T-cell (primary cell): ENCODE results near the gene RRM2. TPM values are rescaled to one million over a fixed set of nuclear protein-coding genes. Genes with fewer than 3 reads are reported as not detected.

Source experiments
- ATAC-seq, 4 experiments: fragments of 200-7000 bp in 3 of 4; fragments of 150-1000 bp in 1 of 4; cut with Tn5 transposase; replicated peaks in 1 of 4; 1 replicate in 3 of 4; 2 replicates in 1 of 4; pipeline ENCODE4 v1.10.0; 2021; ENCODE audit warnings: moderate library complexity in 3 of 4, mild to moderate bottlenecking in 2 of 4, moderate number of reproducible peaks in 1 of 4
- CTCF ChIA-PET, 2 donors: fragments of 300-600 bp; sonication (Branson Sonifier 250); formaldehyde crosslinking; loops; one replicate each; lab custom pipeline; 2022; ENCODE audit warnings: antibody characterized with exemption in 2 of 2; lab: Charles Lee
- POLR2A ChIA-PET, 2 donors: fragments of 300-600 bp; sonication (Branson Sonifier 250); formaldehyde crosslinking; loops; one replicate each; lab custom pipeline; 2022; ENCODE audit warnings: antibody characterized with exemption in 2 of 2; lab: Charles Lee
- DNase-seq, 35 experiments: peaks; one replicate each; pipeline versions ENCODE4 v3.0.0 to v3.0.0-alpha.2; 2013 to 2023
- H3K27ac ChIP-seq: one replicate; pipeline ENCODE4 v1.5.1; 2013; ENCODE audit warnings: low read length
- H3K27me3 ChIP-seq, 2 experiments: replicated peaks in 1 of 2; 1 replicate in 1 of 2; 2 replicates in 1 of 2; pipeline versions ENCODE4 v1.6.1 to v1.7.0; 2013; ENCODE audit warnings: low read length in 1 of 2, mixed read lengths in 1 of 2; ENCODE audit not compliant: control insufficient read depth in 2 of 2, insufficient read depth in 2 of 2; ENCODE audit errors: extremely low read depth in 1 of 2
- H3K36me3 ChIP-seq, 2 donors: 1 replicate in 1 of 2; 2 replicates in 1 of 2; pipeline versions ENCODE4 v1.6.1 to v1.7.0; 2013; ENCODE audit warnings: low read length in 1 of 2; ENCODE audit not compliant: control insufficient read depth in 2 of 2, insufficient read depth in 1 of 2; ENCODE audit errors: extremely low read depth in 1 of 2
- H3K4me1 ChIP-seq, 2 experiments: 1 replicate in 1 of 2; 2 replicates in 1 of 2; pipeline versions ENCODE4 v1.6.1 to v1.7.0; 2013; ENCODE audit warnings: low read length in 2 of 2, mixed read lengths in 1 of 2; ENCODE audit not compliant: insufficient read depth in 2 of 2, control insufficient read depth in 1 of 2; ENCODE audit errors: extremely low read depth in 1 of 2
- H3K4me3 ChIP-seq, 2 donors: 1 replicate in 1 of 2; 2 replicates in 1 of 2; pipeline versions ENCODE4 v1.5.1 to v1.7.0; 2013; ENCODE audit warnings: mild to moderate bottlenecking in 2 of 2, low read length in 1 of 2, moderate library complexity in 1 of 2; ENCODE audit not compliant: control insufficient read depth in 1 of 2; ENCODE audit errors: extremely low read depth in 1 of 2
- H3K9me3 ChIP-seq: 2 replicates; pipeline ENCODE4 v1.7.0; 2013
- H3K27ac Mint-ChIP-seq, 2 donors: one replicate each; pipeline ENCODE4 v1.8.0; 2020 to 2021; ENCODE audit warnings: mild to moderate bottlenecking in 2 of 2, mixed read lengths in 2 of 2
- H3K27me3 Mint-ChIP-seq, 2 donors: one replicate each; pipeline ENCODE4 v1.8.0; 2021 to 2022; ENCODE audit warnings: mixed read lengths in 2 of 2
- H3K36me3 Mint-ChIP-seq: one replicate; pipeline ENCODE4 v1.8.0; 2021; ENCODE audit warnings: mixed read lengths
- H3K4me1 Mint-ChIP-seq, 3 donors: one replicate each; pipeline ENCODE4 v1.8.0; 2020 to 2022; ENCODE audit warnings: mixed read lengths in 3 of 3, mild to moderate bottlenecking in 1 of 3
- H3K4me3 Mint-ChIP-seq, 3 donors: one replicate each; pipeline ENCODE4 v1.8.0; 2020 to 2022; ENCODE audit warnings: mild to moderate bottlenecking in 3 of 3, mixed read lengths in 3 of 3, moderate library complexity in 3 of 3
- H3K9me3 Mint-ChIP-seq, 3 donors: one replicate each; pipeline ENCODE4 v1.8.0; 2020 to 2022; ENCODE audit warnings: mixed read lengths in 3 of 3
- WGBS: methylation state at CpG from one replicate; pipeline ENCODE4 v1.1.5; 2013; ENCODE audit warnings: missing lambda C conversion rate; ENCODE audit not compliant: insufficient coverage; 5-methylcytosine and 5-hydroxymethylcytosine counted together
- total RNA-seq, 35 experiments: library from RNA in 6 of 35; stranded (reverse) in 6 of 35; fragments of 120-200 nt in 1 of 35; gene quantifications; one replicate each; pipeline versions ENCODE4 v1.2.1 to v1.2.4 and lab custom pipeline; 2013 to 2026

RRM2 gene
- total RNA-seq (10 to 100 TPM in 1 of 5 donors, 1 to 10 TPM in 4; 2.6 to 10.4 (median 3.0) TPM), total RNA-seq (lab: John Stamatoyannopoulos, UW) (0.10 to 77.0 (median 2.6) reads per million in 29 experiments)
- total RNA-seq (2013), result 2.0 TPM

GRCh38 chr2:10122500-10123280 is at the start of gene RRM2:
TSS of gene RRM2 (plus strand) at chr2:10122739. CDS start at chr2:10122799, 60 bp downstream.
- no peak within 1 kb of the TSS for H3K27ac ChIP-seq
- no peaks in the 10 kb centered on the region for H3K9me3 Mint-ChIP-seq
- no peaks in the 10 kb centered on the region for H3K36me3 Mint-ChIP-seq
- H3K27me3 Mint-ChIP-seq, result peaks cover 13 to 17% of the 10 kb centered on the region in 2 donors
- peaks cover 34 to 52% (median 41%) of the 10 kb centered on the region in 3 donors for H3K4me1 Mint-ChIP-seq
- CTCF ChIA-PET, result interaction anchor here in 1 of 2 donors (1.0 kb wide), 1 partner anchor 286 kb away, joined by 4 read pairs; no protein-coding TSS in a partner anchor
- POLR2A ChIA-PET, result no interaction called here
- WGBS, result under 1% methylated on average over 81 of the region's 81 CpGs
- peak within 1 kb of the TSS; percentile 57 to 78 for H3K4me3 ChIP-seq
- no peaks in the 10 kb centered on the region for H3K36me3 ChIP-seq
- DNase-seq, result peak; percentile 62 to 92 (median 83)
- ATAC-seq, result peak; percentile 76 to 80 (median 78)
- H3K27ac Mint-ChIP-seq, result no peak within 1 kb of the TSS
- no peaks in the 10 kb centered on the region for H3K9me3 ChIP-seq
- peak within 1 kb of the TSS; percentile 88 to 97 (median 88) for H3K4me3 Mint-ChIP-seq
- peaks cover 0 to 16% of the 10 kb centered on the region in 2 experiments for H3K27me3 ChIP-seq
- H3K4me1 ChIP-seq, result peaks cover 17 to 54% of the 10 kb centered on the region in 2 experiments

- no peak for ATAC-seq
- no peaks in the 10 kb centered on the region for H3K36me3 Mint-ChIP-seq
Observed at GRCh38 chr2:10073706-10074105, 48.8 kb upstream of the RRM2 start.

GRCh38 chr2:10075101-10075500 is 47.4 kb upstream of the RRM2 start:
- WGBS, result 79% methylated on average over 13 of the region's 13 CpGs
- Histone ChIP-seq H3K27me3 (peaks cover 9 to 68% of the 10 kb centered on the region in 2 experiments), H3K4me3 (no peak overlapping the region), H3K9me3 (no peaks in the 10 kb centered on the region), H3K36me3 (no peaks in the 10 kb centered on the region), H3K4me1 (peaks cover 0 to 13% of the 10 kb centered on the region in 2 experiments), H3K27ac (no peak overlapping the region)
- no peak overlapping the region for H3K4me3 Mint-ChIP-seq
- H3K4me1 Mint-ChIP-seq, result peaks cover 7 to 13% (median 9%) of the 10 kb centered on the region in 3 donors
- ChIA-PET CTCF (interaction anchor here (0.7 to 5.4 kb wide), 6 partner anchors 8 to 360 kb away, joined by 3 to 84 read pairs (median 4); no protein-coding TSS in a partner anchor), POLR2A (interaction anchor here (0.6 kb wide), 2 partner anchors 236 to 333 kb away, joined by 3 read pairs; no protein-coding TSS in a partner anchor)
- no peak for DNase-seq
- H3K36me3 Mint-ChIP-seq, result no peaks in the 10 kb centered on the region
- no peak overlapping the region for H3K27ac Mint-ChIP-seq
- no peak for ATAC-seq
- H3K27me3 Mint-ChIP-seq, result peaks cover 47 to 65% of the 10 kb centered on the region in 2 donors
- H3K9me3 Mint-ChIP-seq, result no peaks in the 10 kb centered on the region

More at GRCh38 chr2:10073706-10074105, 48.8 kb upstream of the RRM2 start:
- Histone ChIP-seq H3K27ac (no peak overlapping the region), H3K4me1 (peaks cover 0 to 5% of the 10 kb centered on the region in 2 experiments), H3K36me3 (no peaks in the 10 kb centered on the region), H3K27me3 (peaks cover 8 to 61% of the 10 kb centered on the region in 2 experiments), H3K4me3 (no peak overlapping the region), H3K9me3 (no peaks in the 10 kb centered on the region)
- no peak overlapping the region for H3K4me3 Mint-ChIP-seq
- no peaks in the 10 kb centered on the region for H3K9me3 Mint-ChIP-seq
- CTCF ChIA-PET, result interaction anchor here (0.6 to 5.4 kb wide), 16 partner anchors 12 to 582 kb away, joined by 3 to 84 read pairs (median 7); no protein-coding TSS in a partner anchor
- 30% methylated on average over 5 of the region's 8 CpGs for WGBS
- H3K4me1 Mint-ChIP-seq, result peaks cover 3 to 6% (median 3%) of the 10 kb centered on the region in 3 donors
- H3K27me3 Mint-ChIP-seq, result peaks cover 40 to 58% of the 10 kb centered on the region in 2 donors
- DNase-seq, result no peak
- H3K27ac Mint-ChIP-seq, result no peak overlapping the region
- POLR2A ChIA-PET, result no interaction called here

GRCh38 chr2:10075571-10076209 is 46.8 kb upstream of the RRM2 start:
- WGBS, result 67% methylated on average over 3 of the region's 9 CpGs
- H3K4me3 ChIP-seq, result no peak overlapping the region
- peaks cover 9 to 72% of the 10 kb centered on the region in 2 experiments for H3K27me3 ChIP-seq
- H3K9me3 Mint-ChIP-seq, result no peaks in the 10 kb centered on the region
- peaks cover 47 to 65% of the 10 kb centered on the region in 2 donors for H3K27me3 Mint-ChIP-seq
- H3K36me3 Mint-ChIP-seq, result no peaks in the 10 kb centered on the region
- H3K36me3 ChIP-seq, result no peaks in the 10 kb centered on the region
- peaks cover 7 to 14% (median 10%) of the 10 kb centered on the region in 3 donors for H3K4me1 Mint-ChIP-seq
- no peak overlapping the region for H3K4me3 Mint-ChIP-seq
- CTCF ChIA-PET, result interaction anchor here (0.7 to 2.0 kb wide), 4 partner anchors 8 to 360 kb away, joined by 3 to 6 read pairs (median 3); no protein-coding TSS in a partner anchor
- ATAC-seq, result no peak
- POLR2A ChIA-PET, result interaction anchor here in 1 of 2 donors (0.6 kb wide), 1 partner anchor 237 kb away, joined by 3 read pairs; no protein-coding TSS in a partner anchor
- peaks cover 2 to 18% of the 10 kb centered on the region in 2 experiments for H3K4me1 ChIP-seq
- no peak overlapping the region for H3K27ac Mint-ChIP-seq
- H3K27ac ChIP-seq, result no peak overlapping the region
- no peaks in the 10 kb centered on the region for H3K9me3 ChIP-seq
- DNase-seq, result no peak

- 73% methylated on average over 12 of the region's 13 CpGs for WGBS
- no peaks in the 10 kb centered on the region for H3K36me3 ChIP-seq
- CTCF ChIA-PET, result no interaction called here
- Mint-ChIP-seq H3K36me3 (no peaks in the 10 kb centered on the region), H3K9me3 (no peaks in the 10 kb centered on the region), H3K4me1 (peaks cover 14 to 22% (median 16%) of the 10 kb centered on the region in 3 donors), H3K27ac (no peak overlapping the region), H3K4me3 (no peak overlapping the region), H3K27me3 (peaks cover 53 to 71% of the 10 kb centered on the region in 2 donors)
- H3K4me3 ChIP-seq, result no peak overlapping the region
- POLR2A ChIA-PET, result interaction anchor here (0.5 to 0.6 kb wide), 2 partner anchors 221 to 586 kb away, joined by 4 read pairs; no protein-coding TSS in a partner anchor
- H3K27me3 ChIP-seq, result peaks cover 9 to 79% of the 10 kb centered on the region in 2 experiments
- DNase-seq (no peak), ATAC-seq (no peak)
- no peak overlapping the region for H3K27ac ChIP-seq
- H3K9me3 ChIP-seq, result no peaks in the 10 kb centered on the region
- H3K4me1 ChIP-seq, result peaks cover 7 to 26% of the 10 kb centered on the region in 2 experiments
Observed at GRCh38 chr2:10076511-10076910, 46.0 kb upstream of the RRM2 start.
